ENCODE measurements around the gene MAPKBP1.

MAPKBP1 gene

GRCh38 chr15:41782371-41783282 is 8.3 kb downstream of the MAPKBP1 start:
- no peak for DNase-seq

GRCh38 chr15:41783296-41783695 is 9.0 kb downstream of the MAPKBP1 start:
- no peak for DNase-seq

GRCh38 chr15:41788262-41788661 is 14.0 kb downstream of the MAPKBP1 start:
- no peak for DNase-seq

- no peak for DNase-seq
Measured at GRCh38 chr15:41789236-41789635, 15.0 kb downstream of the MAPKBP1 start.

- no peak for DNase-seq
Measured at GRCh38 chr15:41789662-41790061, 15.4 kb downstream of the MAPKBP1 start.

GRCh38 chr15:41790169-41790568 is 15.9 kb downstream of the MAPKBP1 start:
- no peak for DNase-seq

- no peak for DNase-seq
Measured at GRCh38 chr15:41790756-41791546, 16.7 kb downstream of the MAPKBP1 start.

- no peak for DNase-seq
Measured at GRCh38 chr15:41791547-41791937, 17.3 kb downstream of the MAPKBP1 start.

GRCh38 chr15:41792000-41792637 is 17.8 kb downstream of the MAPKBP1 start:
- DNase-seq = no peak

GRCh38 chr15:41794081-41794480 is 19.8 kb downstream of the MAPKBP1 start:
- DNase-seq = no peak

- DNase-seq = no peak
Measured at GRCh38 chr15:41795996-41796856, 21.9 kb downstream of the MAPKBP1 start.

GRCh38 chr15:41797201-41797944 is 23.1 kb downstream of the MAPKBP1 start:
- DNase-seq = no peak

GRCh38 chr15:41798607-41799487 is 24.6 kb downstream of the MAPKBP1 start:
- DNase-seq = no peak

GRCh38 chr15:41799488-41799805 is 25.2 kb downstream of the MAPKBP1 start:
- no peak for DNase-seq

GRCh38 chr15:41801185-41801584 is 26.9 kb downstream of the MAPKBP1 start:
- DNase-seq = no peak

GRCh38 chr15:41801850-41802455 is 27.7 kb downstream of the MAPKBP1 start:
- DNase-seq = no peak

GRCh38 chr15:41804361-41804760 is 30.1 kb downstream of the MAPKBP1 start:
- DNase-seq = no peak

GRCh38 chr15:41804916-41805666 is 30.8 kb downstream of the MAPKBP1 start:
- DNase-seq = no peak

GRCh38 chr15:41805711-41806110 is 31.4 kb downstream of the MAPKBP1 start:
- no peak for DNase-seq
